DMS153 (cell line): ENCODE data around the gene GOLGA3.
"Not testable (repeated sequence)": the region's sequence is repeated elsewhere in the genome, so short reads cannot be mapped to it uniquely, and the experiment has no call there.

ENCODE experiments used
- DNase-seq: peaks from one replicate; lab custom pipeline; 2025; lab: John Stamatoyannopoulos, UW

The GOLGA3 gene

DNA sequence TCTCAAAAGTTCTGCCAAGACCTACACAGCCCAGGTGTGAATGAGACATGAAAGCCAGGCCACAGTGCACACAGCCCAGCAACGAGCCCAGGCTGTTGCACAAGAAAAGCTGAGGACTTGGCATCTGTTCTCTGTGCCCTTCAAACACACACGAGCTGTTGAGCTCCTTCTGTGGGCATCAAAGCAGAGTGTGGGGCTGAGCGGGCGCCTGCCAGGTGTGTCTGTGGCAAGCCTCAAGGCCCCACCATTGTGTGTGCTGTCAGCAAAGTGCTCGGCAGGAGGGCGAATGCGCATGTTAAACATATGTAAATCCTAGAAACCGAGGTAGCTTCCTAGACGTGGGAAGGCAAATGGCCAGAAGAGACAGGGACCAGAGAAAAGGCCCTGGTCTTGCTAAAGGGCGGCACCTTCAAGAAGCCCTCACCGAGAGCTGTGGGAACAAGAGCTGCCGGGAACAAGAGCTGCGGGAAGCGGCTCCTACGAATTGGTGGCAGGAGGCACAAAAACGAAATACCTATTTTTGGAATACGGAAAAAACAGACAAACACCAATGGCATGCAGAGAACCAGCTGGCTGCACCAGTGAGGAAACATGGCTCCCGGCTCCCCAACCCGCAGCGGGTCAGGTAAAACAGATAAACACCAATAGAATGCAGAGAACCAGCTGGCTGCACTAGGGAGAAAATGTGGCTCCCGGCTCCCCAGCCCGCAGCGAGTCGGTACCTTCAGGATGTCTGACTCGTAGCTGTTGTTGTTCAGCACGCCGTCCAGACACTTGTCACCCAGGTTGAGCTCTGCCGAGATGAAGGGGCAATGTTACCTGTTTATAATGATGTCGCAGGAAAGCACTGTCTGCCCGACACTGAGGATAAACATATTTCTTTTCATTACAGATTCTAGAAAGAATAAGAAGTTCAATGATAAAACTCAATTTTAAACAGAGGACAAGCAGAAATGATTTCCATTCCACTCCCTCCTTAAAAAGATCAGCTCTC is 19.0 kb upstream of the GOLGA3 start:
- DNase-seq: no peak

DNA sequence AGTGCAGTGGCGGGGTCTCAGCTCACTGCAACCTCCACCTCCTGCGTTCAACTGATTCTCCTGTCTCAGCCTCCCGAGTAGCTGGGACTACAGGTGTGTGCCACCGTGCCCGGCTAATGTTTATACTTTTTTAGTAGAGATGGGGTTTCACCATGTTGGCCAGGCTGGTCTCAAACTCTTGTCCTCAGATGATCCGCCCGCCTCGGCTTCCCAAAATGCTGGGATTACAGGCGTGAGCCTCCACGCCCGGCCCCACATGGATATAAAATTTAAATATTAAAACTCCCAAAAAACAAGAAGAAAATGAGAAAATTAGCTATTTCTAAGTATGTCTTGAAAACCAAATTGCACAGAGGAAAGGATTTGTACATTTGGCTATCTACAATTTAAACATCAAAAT is 16.0 kb upstream of the GOLGA3 start:
- DNase-seq: not testable (repeated sequence)

DNA sequence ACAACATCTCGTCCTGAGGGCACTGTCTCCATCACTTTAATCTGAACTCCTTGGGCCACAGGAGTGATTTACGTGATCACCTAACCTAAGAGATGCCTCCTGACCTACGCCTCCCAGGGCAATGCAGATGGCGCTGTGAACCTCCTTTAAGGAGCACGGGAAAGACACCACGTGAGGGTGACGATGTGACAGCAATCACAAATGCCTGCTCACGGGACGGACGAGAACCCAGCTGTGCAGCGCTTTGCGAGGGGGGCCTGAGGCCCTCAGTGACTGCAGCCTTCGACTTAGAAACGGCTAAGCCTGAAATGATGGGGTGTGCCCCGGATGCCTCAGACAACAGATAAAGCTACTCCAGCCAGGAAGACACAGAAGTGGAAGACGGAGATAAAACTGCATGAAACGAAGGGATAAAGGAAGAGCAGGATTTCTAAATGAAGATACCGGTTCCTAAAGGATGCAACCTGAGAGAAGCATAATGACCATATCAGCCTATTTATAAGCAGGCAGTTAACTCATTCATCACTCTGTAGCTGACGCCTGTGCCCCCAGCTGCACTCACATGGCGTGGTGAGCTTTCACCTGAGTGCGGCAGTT is 13.9 kb upstream of the GOLGA3 start:
- DNase-seq: no peak

DNA sequence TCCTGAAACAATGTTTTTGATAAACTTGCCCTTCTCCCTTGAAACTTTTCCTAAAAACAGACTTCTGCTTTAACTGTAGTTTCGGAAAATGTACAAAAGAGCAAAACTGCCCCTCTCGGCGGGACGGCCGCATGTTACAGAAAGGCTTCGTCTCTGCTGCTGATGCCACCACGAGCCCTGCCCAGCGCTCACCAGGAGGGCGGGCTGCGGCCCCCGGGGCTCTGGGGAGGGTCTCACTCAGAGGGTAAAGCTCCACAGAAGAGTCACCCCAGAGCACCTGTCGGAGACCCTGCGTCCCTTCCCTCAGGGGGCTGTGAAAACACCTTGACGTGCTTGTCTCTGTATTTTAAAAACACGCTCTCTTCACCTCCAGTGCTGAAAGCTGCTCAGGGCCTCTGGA is 12.5 kb upstream of the GOLGA3 start:
- DNase-seq: no peak

DNA sequence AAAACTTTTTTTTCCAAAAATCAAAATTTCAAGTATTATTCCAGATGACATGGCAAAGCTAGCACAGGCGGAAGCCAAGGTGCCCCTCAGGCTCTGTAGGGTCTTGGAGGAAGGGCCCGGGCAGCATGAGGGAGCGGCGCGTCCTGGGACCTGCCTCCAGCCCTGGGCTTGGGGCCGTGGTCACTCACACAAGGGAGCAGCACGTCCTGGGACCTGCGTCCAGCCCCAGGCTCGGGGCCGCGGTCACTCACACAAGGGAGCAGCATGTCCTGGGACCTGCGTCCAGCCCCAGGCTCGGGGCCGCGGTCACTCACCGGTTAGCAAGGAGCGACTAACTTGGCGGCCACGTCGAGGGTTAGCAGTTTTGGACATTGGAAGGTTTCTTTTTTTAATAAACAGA is 11.9 kb upstream of the GOLGA3 start:
- no peak for DNase-seq

DNA sequence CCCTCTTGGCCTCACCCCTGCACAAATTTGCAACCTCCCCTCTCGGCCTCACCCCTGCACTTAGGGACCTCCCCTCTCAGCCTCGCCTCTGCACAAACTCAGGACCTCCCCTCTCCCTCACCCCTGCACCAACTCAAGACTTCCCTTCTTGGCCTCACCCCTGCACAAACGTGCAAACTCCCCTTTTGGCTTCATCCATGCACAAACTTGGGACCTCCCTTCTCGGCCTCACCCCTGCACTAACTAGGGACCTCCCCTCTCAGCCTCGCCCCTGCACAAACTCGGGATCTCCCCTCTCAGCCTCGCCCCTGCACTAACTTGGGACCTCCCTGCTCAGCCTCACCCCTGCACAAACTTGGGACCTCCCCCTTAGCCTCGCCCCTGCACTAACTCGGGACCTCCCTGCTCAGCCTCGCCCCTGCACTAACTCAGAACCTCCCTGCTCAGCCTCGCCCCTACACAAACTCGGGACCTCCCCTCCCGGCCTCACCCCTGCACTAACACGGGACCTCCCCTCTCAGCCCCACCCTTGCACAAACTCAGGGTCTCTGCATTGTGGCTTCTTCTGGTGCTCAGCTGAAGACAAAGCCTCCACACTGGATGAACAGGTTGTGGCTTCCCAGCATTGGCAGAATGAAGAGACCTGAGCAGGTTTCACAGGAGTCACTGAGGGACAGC is 11.0 kb upstream of the GOLGA3 start:
- no peak for DNase-seq

DNA sequence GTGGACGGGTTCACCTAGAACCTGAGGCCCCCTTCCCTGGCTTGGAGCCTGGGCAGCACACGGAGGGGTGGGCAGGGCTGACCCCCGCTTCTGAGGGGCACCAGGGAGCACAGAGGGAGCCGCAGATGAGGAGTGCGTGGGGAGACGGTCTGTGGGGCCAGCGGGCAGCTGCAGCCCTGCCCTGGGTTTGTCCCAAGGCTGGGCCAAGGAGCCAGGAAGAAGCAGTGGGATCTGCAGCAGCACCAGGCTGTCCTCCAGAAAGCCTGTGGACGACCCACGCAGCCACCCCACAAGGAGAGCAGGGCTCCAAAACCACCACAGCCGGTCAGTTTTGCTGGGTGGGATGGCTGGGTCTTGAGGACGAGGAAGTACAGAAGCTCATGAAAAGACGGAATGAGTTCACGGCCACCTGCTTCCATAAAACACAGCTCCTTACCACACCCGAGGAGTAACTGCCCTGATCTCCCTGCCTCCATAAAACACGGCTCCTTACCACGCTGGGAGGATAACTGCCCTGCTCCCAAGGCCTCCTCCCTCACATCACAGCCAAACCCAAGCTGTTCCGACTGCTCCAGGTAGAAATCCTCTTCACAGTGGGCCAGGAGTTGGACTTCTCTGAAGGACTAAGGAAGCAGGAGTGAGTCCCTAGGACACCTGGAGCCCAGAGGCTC is 9.9 kb upstream of the GOLGA3 start:
- no peak for DNase-seq

DNA sequence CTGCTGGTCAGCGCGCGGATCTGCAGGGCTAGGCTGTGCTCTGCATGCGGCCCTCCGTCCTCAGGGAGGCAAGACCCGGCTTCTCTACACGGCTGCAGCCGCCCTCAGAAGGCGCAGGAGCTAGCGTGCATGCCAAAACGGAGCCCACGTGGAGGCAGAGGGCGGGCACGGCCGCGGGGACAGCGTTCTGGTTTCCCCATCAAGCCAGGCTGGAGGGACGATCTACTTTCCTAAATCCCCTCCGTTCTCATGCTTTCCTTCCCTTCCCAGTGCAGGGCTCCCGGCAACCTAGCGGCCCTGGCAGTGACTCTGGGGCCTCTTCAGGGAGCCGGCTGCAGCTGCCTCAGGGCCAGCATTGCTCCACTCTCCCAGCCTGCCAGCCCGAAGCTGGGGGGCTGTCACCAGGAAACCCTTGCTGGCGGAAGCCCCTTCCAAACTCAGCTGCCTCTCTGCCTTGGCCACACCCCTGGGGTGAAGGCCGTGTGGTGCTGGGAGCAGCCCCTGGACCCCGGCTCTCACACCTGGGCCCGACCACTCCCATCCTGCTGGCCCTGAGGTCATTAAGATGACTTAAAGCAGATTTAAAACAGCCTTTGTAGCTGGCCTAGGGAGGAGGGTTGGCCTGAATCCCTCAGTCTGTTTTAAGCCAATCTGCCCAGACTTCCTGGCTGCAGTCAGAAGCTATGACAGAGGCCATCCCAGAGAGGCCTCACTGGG is 9.2 kb upstream of the GOLGA3 start:
- no peak for DNase-seq

DNA sequence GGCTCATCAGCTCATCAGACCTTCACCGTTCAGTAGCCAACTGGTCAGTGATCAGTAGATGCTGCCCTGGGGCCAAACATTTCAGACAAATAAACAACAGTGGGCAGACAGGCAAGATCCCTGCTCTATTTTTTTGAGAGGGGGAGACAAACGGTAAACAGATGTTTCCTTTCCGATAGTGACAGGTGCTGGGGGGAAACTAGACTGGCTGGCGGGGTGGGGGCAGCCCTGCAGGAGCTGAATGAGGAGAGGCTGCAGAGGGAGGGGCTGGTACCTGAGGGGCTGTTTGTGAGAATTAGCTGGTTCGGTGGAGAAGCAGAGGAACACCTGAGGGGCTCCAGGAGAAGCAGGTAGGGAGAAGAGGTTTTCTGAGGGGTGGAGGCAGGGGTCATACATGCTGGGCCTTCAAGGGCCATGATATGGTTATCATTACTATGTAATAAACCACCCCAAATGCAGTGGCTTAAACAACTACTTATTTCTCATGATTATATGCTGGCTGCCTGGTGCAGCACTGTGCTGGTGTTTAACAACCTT is 8.2 kb upstream of the GOLGA3 start:
- DNase-seq: no peak

DNA sequence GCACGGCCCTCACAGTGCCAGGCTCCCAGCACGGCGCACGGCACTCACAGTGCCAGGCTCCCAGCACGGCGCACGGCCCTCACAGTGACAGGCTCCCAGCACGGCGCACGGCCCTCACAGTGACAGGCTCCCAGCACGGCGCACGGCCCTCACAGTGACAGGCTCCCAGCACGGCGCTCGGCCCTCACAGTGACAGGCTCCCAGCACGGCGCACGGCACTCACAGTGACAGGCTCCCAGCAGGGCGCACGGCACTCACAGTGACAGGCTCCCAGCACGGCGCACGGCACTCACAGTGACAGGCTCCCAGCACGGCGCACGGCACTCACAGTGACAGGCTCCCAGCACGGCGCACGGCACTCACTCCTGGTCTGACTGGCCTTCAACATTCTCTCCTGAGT is 7.6 kb upstream of the GOLGA3 start:
- not testable (repeated sequence) for DNase-seq

DNA sequence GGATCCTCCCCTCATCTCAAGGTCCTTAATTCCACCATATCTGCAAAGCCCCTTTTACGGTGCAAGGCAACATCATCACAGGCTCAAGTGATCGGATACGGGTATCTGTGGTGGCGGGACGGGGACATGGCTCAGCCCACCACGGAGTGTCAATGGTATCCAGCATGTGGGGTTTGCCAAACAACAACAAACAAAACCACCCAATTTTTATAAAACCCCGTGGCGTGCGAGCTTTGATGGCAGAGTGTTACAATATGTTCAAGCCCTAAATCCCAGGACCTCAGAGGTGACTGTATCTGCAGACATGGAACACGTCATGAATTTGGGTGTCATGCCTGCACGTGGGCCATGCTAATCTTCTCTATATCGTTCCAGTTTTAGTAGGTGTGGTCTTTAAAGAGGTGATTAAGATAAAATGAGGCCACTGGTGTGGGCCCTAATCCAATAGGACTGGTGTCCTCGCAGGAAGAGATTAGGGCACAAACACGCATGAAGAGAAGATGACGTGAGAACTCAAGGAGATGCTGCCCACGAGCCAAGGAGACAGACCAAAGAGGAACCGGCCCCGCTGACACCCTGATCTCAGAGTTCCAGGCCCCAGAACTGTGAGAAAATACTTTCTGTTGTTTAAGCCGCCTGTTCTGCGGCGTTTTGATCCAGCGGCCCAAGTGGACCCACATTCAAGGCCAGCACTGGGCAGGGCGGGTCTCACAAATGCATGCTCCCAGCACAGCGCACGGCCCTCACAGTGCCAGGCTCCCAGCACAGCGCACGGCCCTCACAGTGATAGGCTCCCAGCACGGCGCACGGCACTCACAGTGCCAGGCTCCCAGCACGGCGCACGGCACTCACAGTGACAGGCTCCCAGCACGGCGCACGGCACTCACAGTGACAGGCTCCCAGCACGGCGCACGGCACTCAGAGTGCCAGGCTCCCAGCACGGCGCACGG is 6.7 kb upstream of the GOLGA3 start:
- no peak for DNase-seq

DNA sequence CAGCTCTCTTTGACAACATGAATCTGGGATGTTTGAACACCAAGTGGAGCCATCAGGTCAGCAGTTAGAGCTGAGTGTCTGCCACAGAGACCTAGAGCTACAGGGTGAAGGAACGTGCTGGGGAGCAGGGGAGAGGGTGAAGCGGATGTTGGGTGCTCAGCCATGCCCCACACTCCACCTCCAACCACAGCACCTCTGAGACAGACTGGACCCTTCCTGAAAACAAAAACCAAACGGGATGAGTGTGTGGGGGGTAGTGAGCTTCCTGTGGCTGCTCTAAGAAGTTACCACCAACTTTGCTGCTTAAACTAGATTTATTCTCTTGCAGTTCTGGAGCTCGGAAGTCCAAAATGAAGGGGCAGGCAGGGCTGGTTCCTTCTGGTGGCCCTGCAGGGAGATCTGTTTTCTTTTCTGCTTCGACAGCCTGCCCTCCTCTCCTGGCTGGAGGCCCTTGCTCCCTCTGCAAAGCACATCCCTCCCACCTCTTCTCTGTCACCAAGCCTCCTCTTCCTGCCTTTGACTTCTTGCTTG is 5.6 kb upstream of the GOLGA3 start:
- DNase-seq: no peak

DNA sequence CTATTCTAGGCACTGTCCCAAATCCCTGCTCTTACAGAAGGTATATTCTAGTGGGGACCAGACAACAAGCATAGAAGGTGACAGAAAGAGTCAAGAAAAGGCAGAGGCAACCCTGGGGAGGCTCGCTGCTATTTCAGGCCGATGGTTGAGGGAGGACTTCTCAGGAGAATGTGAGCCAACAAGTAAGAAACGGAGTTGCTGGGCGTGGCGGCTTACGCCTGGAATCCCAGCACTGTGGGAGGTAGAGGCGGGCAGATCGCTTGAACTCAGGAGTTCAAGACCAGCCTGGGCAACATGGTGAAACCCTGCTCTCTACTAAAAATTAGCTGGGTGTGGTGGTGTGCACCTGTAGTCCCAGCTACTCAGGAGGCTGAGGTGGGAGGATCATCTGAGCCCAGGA is 4.7 kb upstream of the GOLGA3 start:
- DNase-seq: no peak

DNA sequence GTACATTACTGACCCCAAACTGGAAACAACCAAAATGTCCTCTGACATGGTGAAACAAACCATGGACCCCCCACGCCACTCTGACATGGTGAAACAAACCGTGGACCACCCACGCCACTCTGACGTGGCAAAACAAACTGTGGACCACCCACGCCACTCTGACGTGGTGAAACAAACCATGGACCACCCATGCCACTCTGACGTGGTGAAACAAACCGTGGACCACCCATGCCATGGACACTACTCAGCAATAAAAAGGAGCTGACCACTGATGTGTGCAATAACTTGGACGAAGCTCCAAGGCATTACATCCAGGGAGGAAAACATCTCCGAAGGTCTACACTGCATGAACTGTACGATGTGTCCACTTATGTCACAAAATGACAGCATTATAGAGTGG is 3.1 kb upstream of the GOLGA3 start:
- no peak for DNase-seq

DNA sequence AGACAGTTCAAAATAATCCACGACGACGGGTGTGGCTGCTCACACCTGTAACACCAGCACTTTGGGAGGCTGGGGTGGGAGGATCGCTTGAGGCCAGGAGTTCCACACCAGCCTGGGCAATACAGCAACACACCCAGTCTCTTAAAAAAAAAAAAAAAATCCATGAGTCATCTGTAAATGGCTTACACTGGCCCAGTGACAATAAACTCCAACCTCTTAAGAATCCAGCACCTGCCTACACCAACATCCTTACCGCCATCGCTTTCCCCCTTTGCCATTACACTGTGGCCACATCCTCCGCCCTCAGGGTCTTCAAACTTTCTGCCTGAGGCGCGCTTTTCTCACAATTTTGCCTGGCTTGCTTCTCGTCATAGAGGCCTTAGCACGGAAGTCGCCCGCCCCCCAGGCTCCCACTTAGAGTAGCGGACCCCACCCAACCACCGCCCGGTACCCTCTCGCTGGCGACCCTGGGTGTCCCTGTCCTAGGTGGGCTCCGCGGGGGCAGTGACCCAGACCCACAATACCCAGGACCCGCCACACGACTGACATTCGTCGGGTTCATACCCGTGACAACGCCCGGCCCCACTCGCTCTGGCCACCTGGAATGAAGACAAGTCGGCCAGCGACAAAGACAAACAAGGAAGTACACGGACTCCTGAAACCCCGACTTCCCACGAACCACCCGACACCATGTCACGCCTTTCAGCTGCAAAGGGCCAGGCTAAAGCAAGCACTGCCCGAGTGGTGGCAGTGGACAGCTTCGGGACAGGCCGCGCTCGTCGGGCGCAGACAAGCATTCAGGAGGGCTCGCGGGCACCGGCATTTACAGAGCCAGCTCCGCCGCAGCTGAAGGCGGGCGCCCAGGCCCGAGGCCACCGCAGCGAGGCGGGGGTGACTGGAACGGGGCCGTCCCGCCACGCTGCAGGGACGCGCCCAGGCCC is 636 bp downstream of the GOLGA3 start:
- DNase-seq: no peak

DNA sequence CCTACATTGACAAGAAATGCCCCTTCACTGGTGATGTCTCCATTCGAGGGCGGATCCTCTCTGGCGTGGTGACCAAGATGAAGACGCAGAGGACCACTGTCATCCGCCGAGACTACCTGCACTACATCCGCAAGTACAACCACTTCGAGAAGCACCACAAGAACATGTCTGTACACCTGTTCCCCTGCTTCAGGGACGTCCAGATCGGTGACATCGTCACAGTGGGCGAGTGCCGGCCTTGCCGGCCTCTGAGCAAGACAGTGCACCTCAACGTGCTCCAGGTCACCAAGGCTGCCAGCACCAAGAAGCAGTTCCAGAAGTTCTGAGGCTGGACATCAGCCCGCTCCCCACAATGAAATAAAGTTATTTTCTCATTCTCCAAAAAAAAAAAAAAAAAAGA is 2.8 kb downstream of the GOLGA3 start:
- DNase-seq: no peak

DNA sequence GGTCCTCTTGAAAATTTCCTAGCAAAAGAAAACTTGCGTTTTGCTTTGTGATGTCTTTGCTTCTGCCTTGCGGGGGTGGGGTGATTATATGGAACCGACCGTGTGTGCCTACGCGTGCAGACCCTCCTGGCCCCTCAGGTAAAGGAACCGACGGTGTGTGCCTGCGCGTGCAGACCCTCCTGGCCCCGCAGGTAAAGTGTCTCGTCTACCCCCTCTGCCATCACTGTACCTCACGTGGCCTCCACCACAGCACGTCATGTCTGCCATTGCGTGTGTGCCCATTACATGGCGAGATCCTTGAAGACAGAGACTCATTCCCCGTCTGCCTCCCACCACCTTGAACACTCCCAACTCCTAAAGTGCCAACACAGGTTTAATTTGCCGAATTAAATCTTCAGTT is 3.6 kb downstream of the GOLGA3 start:
- DNase-seq: no peak

DNA sequence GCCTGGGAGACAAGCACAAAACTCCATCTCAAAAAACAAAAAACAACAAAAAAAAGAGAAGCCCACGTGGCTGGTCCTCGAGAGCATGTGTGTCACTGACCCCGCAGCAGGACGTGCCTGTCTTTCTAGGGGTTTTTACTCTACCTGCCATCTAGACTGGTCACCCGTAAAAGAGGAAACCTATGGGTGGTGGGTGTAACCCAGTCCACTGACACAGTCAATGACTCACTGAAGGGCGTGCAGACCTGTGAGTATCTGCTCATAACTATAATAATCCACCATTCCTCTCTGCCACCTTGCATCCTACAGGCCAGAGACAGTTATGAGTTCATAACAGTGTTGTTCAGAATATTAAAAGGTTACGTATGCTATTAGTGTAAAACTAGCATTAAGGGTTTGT is 4.6 kb downstream of the GOLGA3 start:
- DNase-seq: no peak

DNA sequence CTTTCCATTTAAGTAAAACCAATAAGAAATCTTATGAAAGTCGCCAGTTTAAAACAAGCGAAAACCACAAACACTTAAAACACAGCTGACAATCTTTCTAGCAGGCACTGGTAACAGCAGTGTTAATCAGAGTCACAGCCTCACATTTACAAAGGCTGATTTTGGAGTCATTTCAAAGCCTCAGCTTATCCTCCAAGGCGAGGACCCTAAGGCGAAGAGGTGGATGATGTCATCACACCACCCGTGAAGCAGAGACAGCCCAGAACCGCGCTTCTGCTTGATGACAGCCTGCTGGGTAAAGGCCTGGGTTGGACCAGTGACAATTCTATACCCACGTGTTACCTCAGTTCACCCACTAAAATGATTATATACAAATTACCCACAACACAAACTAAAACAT is 10.1 kb downstream of the GOLGA3 start:
- DNase-seq: no peak
